ENCODE measurements around the gene GPR78. TPM values are rescaled to one million over a fixed set of nuclear protein-coding genes. Genes with fewer than 3 reads are reported as not detected.
"Not testable (repeated sequence)": the region's sequence is repeated elsewhere in the genome, so short reads cannot be mapped to it uniquely, and the experiment has no call there.

GPR78 gene
- polyA plus RNA-seq, 1 donor, result 1.3 TPM

GRCh38 chr4:8615921-8616787 lies 36.0 kb downstream of the GPR78 start:
- DNase-seq (ENCODE audit: low read depth), result no peak

DNA sequence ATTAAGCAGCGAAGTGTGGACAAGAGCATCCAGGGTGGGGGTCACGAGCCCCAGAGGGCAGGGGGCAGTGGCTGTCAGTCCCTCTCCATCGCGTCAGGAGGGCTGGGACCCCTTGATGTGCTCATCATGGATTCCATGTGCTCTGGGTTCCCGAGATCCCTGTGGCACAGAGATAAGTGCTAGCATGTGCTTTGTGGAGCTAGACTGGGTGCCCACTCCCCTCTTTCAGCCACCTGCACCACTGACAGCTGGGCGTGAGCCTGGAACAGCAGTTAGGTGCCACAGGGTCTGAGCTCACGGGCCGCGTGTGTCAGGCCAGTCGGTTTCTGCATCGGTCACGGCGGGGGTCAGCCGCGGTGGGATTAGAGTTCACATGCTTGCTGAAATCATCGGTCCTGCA lies 36.6 kb downstream of the GPR78 start:
- DNase-seq (ENCODE audit: low read depth), result no peak

DNA sequence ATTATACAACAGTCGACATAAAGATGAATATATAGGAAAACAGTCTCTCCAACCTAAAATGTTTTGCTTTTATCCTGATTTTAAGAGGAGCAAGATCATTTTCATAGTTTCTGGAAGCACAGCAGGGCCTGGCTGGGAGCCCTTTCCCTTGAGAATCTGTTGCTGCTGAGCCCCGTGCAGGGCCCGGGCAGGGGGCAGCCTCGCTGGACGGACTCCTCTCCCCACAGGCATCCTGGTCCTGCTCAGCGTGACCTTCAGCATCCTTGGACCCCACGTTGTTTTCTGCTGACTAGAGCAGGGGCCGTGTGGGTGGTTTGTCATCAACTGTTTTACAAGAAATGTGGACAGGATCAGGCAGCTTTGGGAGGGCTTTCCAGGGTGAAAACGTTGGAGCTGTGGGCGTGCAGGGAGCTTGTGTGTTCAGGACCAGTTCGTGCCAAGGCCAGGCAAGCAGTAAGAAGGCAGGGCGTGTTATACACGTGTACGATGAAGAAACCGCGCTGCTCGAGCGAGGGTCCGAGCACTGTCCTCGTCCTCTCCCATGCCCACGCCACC lies 37.4 kb downstream of the GPR78 start:
- no peak for DNase-seq (ENCODE audit: low read depth)

DNA sequence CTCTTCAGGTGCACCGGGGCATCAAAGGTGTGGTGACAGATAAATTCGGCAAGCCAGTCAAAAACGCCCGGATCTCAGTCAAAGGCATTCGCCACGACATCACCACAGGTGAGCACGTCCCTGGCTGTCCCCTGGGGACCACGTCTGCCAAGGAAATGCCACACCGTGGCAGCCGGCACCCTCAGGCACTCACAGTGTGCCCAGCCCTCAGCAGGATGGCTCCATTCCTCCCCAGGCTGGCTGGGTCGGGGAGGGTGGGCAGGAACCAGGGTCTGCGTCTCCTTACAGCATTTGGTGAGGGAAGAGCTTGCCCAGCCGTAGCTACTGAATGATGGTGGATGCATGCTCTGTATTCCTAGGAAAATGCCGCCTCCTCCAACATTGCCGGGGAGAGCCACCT lies 38.2 kb downstream of the GPR78 start:
- DNase-seq (ENCODE audit: low read depth), result no peak

DNA sequence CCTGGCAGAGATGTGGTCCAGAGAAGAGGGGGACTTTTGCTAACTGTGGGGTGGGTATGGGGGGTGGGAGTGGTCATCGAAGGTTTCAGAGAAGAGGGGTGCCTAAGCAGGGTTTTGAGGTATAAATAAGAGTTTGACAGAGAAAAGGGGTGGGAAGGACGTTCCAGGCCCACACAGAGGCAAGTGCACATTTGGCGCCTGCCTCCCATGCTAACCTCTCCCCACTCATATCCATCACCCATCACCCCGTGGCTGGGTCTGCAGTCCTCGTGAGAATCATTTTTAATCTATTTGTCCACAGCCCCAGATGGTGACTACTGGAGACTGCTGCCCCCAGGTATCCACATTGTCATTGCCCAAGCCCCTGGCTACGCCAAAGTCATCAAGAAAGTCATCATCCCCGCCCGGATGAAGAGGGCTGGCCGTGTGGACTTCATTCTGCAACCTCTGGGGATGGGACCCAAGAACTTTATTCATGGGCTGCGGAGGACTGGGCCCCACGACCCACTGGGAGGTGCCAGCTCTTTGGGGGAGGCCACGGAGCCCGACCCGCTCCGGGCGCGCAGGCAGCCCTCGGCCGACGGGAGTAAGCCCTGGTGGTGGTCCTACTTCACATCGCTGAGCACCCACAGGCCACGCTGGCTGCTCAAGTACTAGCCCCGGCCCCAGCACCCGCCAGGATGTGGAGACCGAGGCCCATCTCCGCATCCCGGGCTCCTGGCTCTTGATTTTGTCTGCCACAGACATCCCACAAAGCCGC lies 38.9 kb downstream of the GPR78 start:
- DNase-seq (ENCODE audit: low read depth), result no peak

- DNase-seq (ENCODE audit: low read depth), result not testable (repeated sequence)
Observed at GRCh38 chr4:8621135-8621534, 40.9 kb downstream of the GPR78 start.

GRCh38 chr4:8624601-8625272 lies 44.5 kb downstream of the GPR78 start:
- DNase-seq (ENCODE audit: low read depth), result not testable (repeated sequence)

GRCh38 chr4:8630240-8630905 lies 50.2 kb downstream of the GPR78 start:
- not testable (repeated sequence) for DNase-seq (ENCODE audit: low read depth)

GRCh38 chr4:8631896-8632295 lies 51.7 kb downstream of the GPR78 start:
- not testable (repeated sequence) for DNase-seq (ENCODE audit: low read depth)

DNA sequence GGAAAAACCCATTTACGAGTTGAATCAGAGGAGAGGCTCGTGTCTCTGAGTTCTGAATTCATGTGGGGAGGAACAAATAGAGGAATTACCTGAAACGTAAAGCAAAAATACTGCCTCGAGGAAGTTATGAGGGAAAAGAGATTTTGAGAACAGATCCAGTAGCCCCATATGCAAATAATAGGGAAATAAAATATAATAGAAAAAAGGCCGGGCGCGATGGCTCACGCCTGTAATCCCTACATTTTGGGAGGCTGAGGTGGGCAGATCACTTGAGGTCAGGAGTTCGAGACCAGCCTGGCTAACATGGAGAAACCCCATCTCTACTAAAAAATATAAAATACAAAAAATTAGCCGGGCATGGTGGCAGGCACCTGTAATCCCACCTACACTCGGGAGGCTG lies 54.6 kb downstream of the GPR78 start:
- not testable (repeated sequence) for DNase-seq (ENCODE audit: low read depth)

DNA sequence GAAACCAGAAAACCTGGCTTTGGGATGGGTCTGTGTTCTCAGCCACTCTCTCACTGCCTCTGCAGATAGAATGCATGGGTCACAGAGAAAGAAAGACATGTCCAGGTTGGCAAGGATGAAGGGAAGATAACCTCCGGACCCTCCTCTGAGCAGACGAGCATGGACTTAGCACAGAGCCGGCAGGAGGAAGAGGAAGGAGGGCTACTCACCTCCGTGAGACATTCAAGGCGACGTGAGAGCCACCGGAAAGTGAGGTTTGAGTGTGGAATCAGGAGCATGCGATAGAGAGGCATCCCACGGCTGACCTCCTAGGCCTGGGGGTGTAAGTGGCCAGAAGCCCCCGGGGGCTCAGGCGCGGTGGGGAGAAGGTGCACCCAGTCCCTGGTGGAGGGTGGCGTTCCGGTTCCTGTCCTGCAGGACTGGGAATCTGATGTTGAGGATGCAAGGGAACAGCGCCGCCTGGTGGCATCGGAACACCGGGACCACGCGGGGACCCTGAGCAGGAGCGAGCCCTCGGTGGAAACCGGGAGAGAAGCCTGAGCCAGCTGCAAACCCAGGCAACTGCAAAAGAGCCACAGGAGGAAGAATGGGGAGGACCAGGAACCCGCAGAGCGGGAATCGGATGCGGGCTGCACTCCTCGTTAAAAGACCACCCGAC lies 55.8 kb downstream of the GPR78 start:
- not testable (repeated sequence) for DNase-seq (ENCODE audit: low read depth)

Other genes with a start within 250 kb of the GPR78 start
- 11.7 TPM for gene ACOX3, start 139.7 kb upstream of the GPR78 start, polyA plus RNA-seq (ENCODE audit: insufficient read length)
- 12.0 TPM for gene TRMT44, start 139.6 kb upstream of the GPR78 start, polyA plus RNA-seq (ENCODE audit: insufficient read length)
- gene CPZ, start 12.4 kb downstream of the GPR78 start, polyA plus RNA-seq (ENCODE audit: insufficient read length), result 8.6 TPM